ENCODE results near the gene SH3RF3.

- TF ChIP-seq POLR2A (IDR thresholded peaks at IDR 0.05) (no peak), CTCF (IDR thresholded peaks at IDR 0.05 in 4 of 5, conservative IDR thresholded peaks at IDR 0.05 in 1 of 5) (no peak)
Measured at GRCh38 chr2:109322111-109322510, 193.1 kb downstream of the SH3RF3 start.
